CD8-positive, alpha-beta memory T cell (primary cell): ENCODE data around the gene CCDC88C. TPM values are rescaled to one million over a fixed set of nuclear protein-coding genes. Genes with fewer than 3 reads are reported as not detected.
A peak's percentile ranks its signal among the peaks of the same experiment; 100 is the strongest.

ENCODE experiments used
- CTCF ChIA-PET: fragments of 350-600 bp; sonication (Branson Sonifier 250); formaldehyde crosslinking; loops from one replicate; lab custom pipeline; 2021; ENCODE audit warnings: antibody characterized with exemption; lab: Charles Lee
- POLR2A ChIA-PET: fragments of 350-600 bp; sonication (Branson Sonifier 250); formaldehyde crosslinking; loops from one replicate; lab custom pipeline; 2021; ENCODE audit warnings: antibody characterized with exemption; lab: Charles Lee
- DNase-seq, 5 donors: peaks; one replicate each; pipeline versions ENCODE4 v3.0.0 to v3.0.0-alpha.2; 2020 to 2022; ENCODE audit warnings: mixed read lengths in 1 of 5
- H3K27ac ChIP-seq: one replicate; pipeline ENCODE4 v1.7.0; 2013; ENCODE audit warnings: low read depth, mild to moderate bottlenecking, low read length, moderate library complexity
- H3K27me3 ChIP-seq: 2 replicates; pipeline ENCODE4 v1.7.0; 2013; ENCODE audit warnings: low read length, mild to moderate bottlenecking; ENCODE audit not compliant: insufficient read depth, poor library complexity, severe bottlenecking
- H3K36me3 ChIP-seq: 2 replicates; pipeline ENCODE4 v1.7.0; 2013; ENCODE audit warnings: mild to moderate bottlenecking, low read length, moderate library complexity; ENCODE audit not compliant: insufficient read depth
- H3K4me1 ChIP-seq: 2 replicates; pipeline ENCODE4 v1.7.0; 2013; ENCODE audit warnings: mild to moderate bottlenecking, low read length, moderate library complexity; ENCODE audit not compliant: insufficient read depth
- H3K4me3 ChIP-seq: 2 replicates; pipeline ENCODE4 v1.7.0; 2013; ENCODE audit warnings: mild to moderate bottlenecking, low read length
- H3K9me3 ChIP-seq: 2 replicates; pipeline ENCODE4 v1.7.0; 2013; ENCODE audit warnings: mild to moderate bottlenecking, low read length
- H3K27ac Mint-ChIP-seq, 8 donors: one replicate each; pipeline ENCODE4 v1.8.0; 2020 to 2021; ENCODE audit warnings: mixed read lengths in 8 of 8, mild to moderate bottlenecking in 6 of 8, inconsistent platforms in 3 of 8, moderate library complexity in 3 of 8
- H3K27me3 Mint-ChIP-seq, 2 donors: one replicate each; pipeline ENCODE4 v1.8.0; 2020 to 2021; ENCODE audit warnings: mixed read lengths in 2 of 2, mild to moderate bottlenecking in 1 of 2, moderate library complexity in 1 of 2
- H3K36me3 Mint-ChIP-seq, 3 donors: one replicate each; pipeline ENCODE4 v1.8.0; 2020 to 2021; ENCODE audit warnings: mixed read lengths in 3 of 3, inconsistent platforms in 1 of 3, mild to moderate bottlenecking in 1 of 3
- H3K4me1 Mint-ChIP-seq, 3 donors: one replicate each; pipeline ENCODE4 v1.8.0; 2020 to 2021; ENCODE audit warnings: mixed read lengths in 3 of 3, inconsistent platforms in 1 of 3, mild to moderate bottlenecking in 1 of 3
- H3K4me3 Mint-ChIP-seq, 7 donors: one replicate each; pipeline ENCODE4 v1.8.0; 2020 to 2021; ENCODE audit warnings: mixed read lengths in 7 of 7, mild to moderate bottlenecking in 6 of 7, moderate library complexity in 4 of 7, inconsistent platforms in 2 of 7
- H3K9me3 Mint-ChIP-seq, 5 donors: one replicate each; pipeline ENCODE4 v1.8.0; 2020 to 2022; ENCODE audit warnings: mixed read lengths in 5 of 5, mild to moderate bottlenecking in 3 of 5, moderate library complexity in 2 of 5, inconsistent platforms in 1 of 5
- polyA plus RNA-seq: library from polyadenylated mRNA; unstranded; fragments of 300-500 nt; fragmentation: Illumina TruSeq; gene quantifications from one replicate; pipeline ENCODE4 v1.2.3, GENCODE V29; 2021
- total RNA-seq, 2 experiments: library from RNA; stranded (reverse); gene quantifications; one replicate each; pipeline ENCODE4 v1.2.3, GENCODE V29; 2021

Gene CCDC88C
- total and polyA plus RNA-seq, 3 experiments from 2014 or later = 42.3 to 74.1 (median 71.7) TPM

GRCh38 chr14:91283666-91284065 is 134.0 kb downstream of the CCDC88C start:
- ChIA-PET CTCF (interaction anchor here (10.1 kb wide), 1 partner anchor 108 kb away, joined by 199 read pairs; no protein-coding TSS in a partner anchor), POLR2A (no interaction called here)
- no peaks in the 10 kb centered on the region for H3K9me3 ChIP-seq
- no peak for DNase-seq
- H3K4me3 ChIP-seq = no peak overlapping the region
- H3K27me3 ChIP-seq = no peaks in the 10 kb centered on the region
- Mint-ChIP-seq H3K27me3 (peaks cover 0 to 2% of the 10 kb centered on the region in 2 donors), H3K4me1 (peaks cover 8 to 12% (median 11%) of the 10 kb centered on the region in 3 donors), H3K36me3 (peaks cover 26 to 95% (median 28%) of the 10 kb centered on the region in 3 donors), H3K27ac (peak overlapping the region in 4 of 8 donors; percentile 42 to 88 (median 63)), H3K4me3 (no peak overlapping the region), H3K9me3 (no peaks in the 10 kb centered on the region)
- H3K27ac ChIP-seq = no peak overlapping the region
- H3K36me3 ChIP-seq = peaks cover 93% of the 10 kb centered on the region
- no peaks in the 10 kb centered on the region for H3K4me1 ChIP-seq

DNA sequence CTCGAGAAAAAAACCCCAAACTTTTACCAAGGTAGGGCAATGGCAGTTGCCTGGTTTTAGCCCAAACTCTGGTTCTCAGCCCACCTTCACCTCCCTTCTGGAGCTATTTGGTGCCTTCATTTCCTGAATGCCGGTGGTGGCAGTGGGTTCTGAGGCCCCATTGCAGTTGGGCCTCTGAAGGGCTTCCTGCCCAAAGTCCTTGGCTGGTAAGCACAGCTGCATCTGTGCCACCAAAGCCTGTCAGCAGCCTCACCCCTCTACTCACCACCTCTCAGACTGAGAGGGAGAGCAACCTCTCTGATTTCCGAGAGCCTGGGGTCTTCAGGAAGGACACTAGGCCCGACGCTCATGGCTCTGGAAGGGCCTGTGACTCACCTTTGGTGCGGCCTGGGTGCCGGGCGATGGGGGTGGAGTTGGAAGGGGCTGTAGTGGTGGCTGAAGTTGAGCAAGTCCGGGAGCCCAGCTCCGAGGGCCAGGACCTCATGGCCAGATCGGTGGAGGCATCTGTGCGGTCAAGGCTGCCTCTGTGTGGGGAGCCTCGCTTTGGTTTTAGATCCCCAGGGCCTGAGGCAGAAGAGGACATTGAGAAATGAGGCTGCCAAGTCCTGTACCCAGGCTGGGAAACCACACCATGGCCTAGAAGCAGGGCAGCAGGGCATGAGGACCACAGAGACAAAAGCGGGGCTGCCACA is 134.5 kb downstream of the CCDC88C start:
- H3K27me3 ChIP-seq = no peaks in the 10 kb centered on the region
- no peaks in the 10 kb centered on the region for H3K4me1 ChIP-seq
- CTCF ChIA-PET = interaction anchor here (1.0 to 10.1 kb wide), 2 partner anchors 107 to 381 kb away, joined by 3 to 199 read pairs; no protein-coding TSS in a partner anchor
- no peak overlapping the region for H3K4me3 Mint-ChIP-seq
- H3K36me3 ChIP-seq = peaks cover 97% of the 10 kb centered on the region
- H3K27ac Mint-ChIP-seq = peak overlapping the region in 4 of 8 donors; percentile 79 to 88 (median 84)
- POLR2A ChIA-PET = no interaction called here
- H3K4me1 Mint-ChIP-seq = peaks cover 8 to 12% (median 11%) of the 10 kb centered on the region in 3 donors
- peaks cover 0 to 2% of the 10 kb centered on the region in 2 donors for H3K27me3 Mint-ChIP-seq
- H3K4me3 ChIP-seq = no peak overlapping the region
- no peak for DNase-seq
- H3K36me3 Mint-ChIP-seq = peaks cover 23 to 96% (median 24%) of the 10 kb centered on the region in 3 donors
- no peaks in the 10 kb centered on the region for H3K9me3 Mint-ChIP-seq
- H3K9me3 ChIP-seq = no peaks in the 10 kb centered on the region
- H3K27ac ChIP-seq = no peak overlapping the region

DNA sequence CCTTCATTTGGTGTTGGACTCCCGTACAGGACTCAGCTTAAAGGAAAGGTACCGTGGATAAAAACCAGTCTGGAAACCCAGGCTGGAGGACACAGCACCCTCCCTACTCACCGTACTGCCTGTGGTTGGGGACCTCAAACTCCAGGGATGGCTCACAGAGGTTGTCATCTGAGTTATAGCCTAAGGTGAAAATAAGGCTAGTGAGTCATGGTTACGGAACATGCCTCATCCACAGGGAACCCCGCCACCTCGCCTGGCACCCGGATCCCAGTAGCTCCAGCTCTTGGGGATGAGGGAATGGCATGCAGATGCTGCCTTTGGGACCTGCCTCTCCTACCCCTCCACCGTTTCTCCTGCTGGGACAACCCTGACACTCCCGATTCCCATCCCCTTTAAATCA is 136.3 kb downstream of the CCDC88C start:
- Histone ChIP-seq H3K4me3 (no peak overlapping the region), H3K4me1 (no peaks in the 10 kb centered on the region), H3K27ac (no peak overlapping the region), H3K36me3 (peaks cover 99% of the 10 kb centered on the region), H3K9me3 (no peaks in the 10 kb centered on the region), H3K27me3 (no peaks in the 10 kb centered on the region)
- peak overlapping the region in 4 of 8 donors; percentile 6 to 76 (median 66) for H3K27ac Mint-ChIP-seq
- peaks cover 0 to 2% of the 10 kb centered on the region in 2 donors for H3K27me3 Mint-ChIP-seq
- no peak for DNase-seq
- H3K9me3 Mint-ChIP-seq = no peaks in the 10 kb centered on the region
- H3K4me3 Mint-ChIP-seq = no peak overlapping the region
- ChIA-PET POLR2A (interaction anchor here (1.0 kb wide), 1 partner anchor 17 kb away, joined by 6 read pairs; no protein-coding TSS in a partner anchor), CTCF (interaction anchor here (0.6 to 6.6 kb wide), 3 partner anchors 104 to 146 kb away, joined by 3 to 43 read pairs (median 3); no protein-coding TSS in a partner anchor)
- peaks cover 20 to 97% (median 25%) of the 10 kb centered on the region in 3 donors for H3K36me3 Mint-ChIP-seq
- peaks cover 2 to 9% (median 5%) of the 10 kb centered on the region in 3 donors for H3K4me1 Mint-ChIP-seq

- peaks cover 0 to 1% (median 0%) of the 10 kb centered on the region in 3 donors for H3K4me1 Mint-ChIP-seq
- ChIA-PET CTCF (interaction anchor here (0.9 to 6.6 kb wide), 3 partner anchors 8 to 107 kb away, joined by 3 to 43 read pairs (median 9); no protein-coding TSS in a partner anchor), POLR2A (interaction anchor here (1.0 kb wide), 1 partner anchor 37 kb away, joined by 3 read pairs; no protein-coding TSS in a partner anchor)
- H3K27ac Mint-ChIP-seq = peak overlapping the region in 2 of 8 donors; percentile 36 to 45
- peaks cover 9 to 94% (median 19%) of the 10 kb centered on the region in 3 donors for H3K36me3 Mint-ChIP-seq
- no peaks in the 10 kb centered on the region for H3K9me3 Mint-ChIP-seq
- Histone ChIP-seq H3K4me3 (no peak overlapping the region), H3K27me3 (no peaks in the 10 kb centered on the region), H3K4me1 (no peaks in the 10 kb centered on the region), H3K27ac (no peak overlapping the region), H3K36me3 (peaks cover 91% of the 10 kb centered on the region), H3K9me3 (no peaks in the 10 kb centered on the region)
- H3K27me3 Mint-ChIP-seq = peaks cover 0 to 2% of the 10 kb centered on the region in 2 donors
- DNase-seq = no peak
- peak overlapping the region in 1 of 7 donors; percentile 19 for H3K4me3 Mint-ChIP-seq
Measured at GRCh38 chr14:91280129-91280528, 137.5 kb downstream of the CCDC88C start.

- H3K4me1 ChIP-seq = no peaks in the 10 kb centered on the region
- no peak overlapping the region for H3K4me3 ChIP-seq
- no peaks in the 10 kb centered on the region for H3K9me3 Mint-ChIP-seq
- H3K9me3 ChIP-seq = no peaks in the 10 kb centered on the region
- ChIA-PET POLR2A (interaction anchor here (0.8 kb wide), 1 partner anchor 8 kb away, joined by 3 read pairs; no protein-coding TSS in a partner anchor), CTCF (interaction anchor here (0.8 to 6.6 kb wide), 6 partner anchors 8 to 106 kb away, joined by 3 to 43 read pairs (median 8); no protein-coding TSS in a partner anchor)
- DNase-seq = no peak
- H3K27ac ChIP-seq = no peak overlapping the region
- no peak overlapping the region for H3K4me3 Mint-ChIP-seq
- no peaks in the 10 kb centered on the region for H3K27me3 ChIP-seq
- peaks cover 0 to under 1% of the 10 kb centered on the region in 2 donors for H3K27me3 Mint-ChIP-seq
- peaks cover 9 to 94% (median 17%) of the 10 kb centered on the region in 3 donors for H3K36me3 Mint-ChIP-seq
- peaks cover 91% of the 10 kb centered on the region for H3K36me3 ChIP-seq
- H3K27ac Mint-ChIP-seq = peak overlapping the region in 3 of 8 donors; percentile 17 to 45 (median 36)
- H3K4me1 Mint-ChIP-seq = peaks cover 0 to 4% (median 0%) of the 10 kb centered on the region in 3 donors
Measured at GRCh38 chr14:91279354-91279753, 138.3 kb downstream of the CCDC88C start.

- DNase-seq = no peak
- no peak overlapping the region for H3K4me3 Mint-ChIP-seq
- CTCF ChIA-PET = interaction anchor here (1.3 to 6.6 kb wide), 5 partner anchors 9 to 105 kb away, joined by 5 to 43 read pairs (median 9); no protein-coding TSS in a partner anchor
- Histone ChIP-seq H3K27me3 (no peaks in the 10 kb centered on the region), H3K27ac (no peak overlapping the region), H3K9me3 (no peaks in the 10 kb centered on the region), H3K4me1 (no peaks in the 10 kb centered on the region), H3K36me3 (peaks cover 92% of the 10 kb centered on the region), H3K4me3 (no peak overlapping the region)
- no peaks in the 10 kb centered on the region for H3K27me3 Mint-ChIP-seq
- H3K36me3 Mint-ChIP-seq = peaks cover 9 to 94% (median 15%) of the 10 kb centered on the region in 3 donors
- no peaks in the 10 kb centered on the region for H3K9me3 Mint-ChIP-seq
- H3K27ac Mint-ChIP-seq = peak overlapping the region in 5 of 8 donors; percentile 22 to 69 (median 68)
- POLR2A ChIA-PET = interaction anchor here (0.6 to 0.8 kb wide), 2 partner anchors 72 to 101 kb away, joined by 3 read pairs; no protein-coding TSS in a partner anchor
- H3K4me1 Mint-ChIP-seq = peaks cover 0 to 4% (median 1%) of the 10 kb centered on the region in 3 donors
Measured at GRCh38 chr14:91278383-91278715, 139.3 kb downstream of the CCDC88C start.

DNA sequence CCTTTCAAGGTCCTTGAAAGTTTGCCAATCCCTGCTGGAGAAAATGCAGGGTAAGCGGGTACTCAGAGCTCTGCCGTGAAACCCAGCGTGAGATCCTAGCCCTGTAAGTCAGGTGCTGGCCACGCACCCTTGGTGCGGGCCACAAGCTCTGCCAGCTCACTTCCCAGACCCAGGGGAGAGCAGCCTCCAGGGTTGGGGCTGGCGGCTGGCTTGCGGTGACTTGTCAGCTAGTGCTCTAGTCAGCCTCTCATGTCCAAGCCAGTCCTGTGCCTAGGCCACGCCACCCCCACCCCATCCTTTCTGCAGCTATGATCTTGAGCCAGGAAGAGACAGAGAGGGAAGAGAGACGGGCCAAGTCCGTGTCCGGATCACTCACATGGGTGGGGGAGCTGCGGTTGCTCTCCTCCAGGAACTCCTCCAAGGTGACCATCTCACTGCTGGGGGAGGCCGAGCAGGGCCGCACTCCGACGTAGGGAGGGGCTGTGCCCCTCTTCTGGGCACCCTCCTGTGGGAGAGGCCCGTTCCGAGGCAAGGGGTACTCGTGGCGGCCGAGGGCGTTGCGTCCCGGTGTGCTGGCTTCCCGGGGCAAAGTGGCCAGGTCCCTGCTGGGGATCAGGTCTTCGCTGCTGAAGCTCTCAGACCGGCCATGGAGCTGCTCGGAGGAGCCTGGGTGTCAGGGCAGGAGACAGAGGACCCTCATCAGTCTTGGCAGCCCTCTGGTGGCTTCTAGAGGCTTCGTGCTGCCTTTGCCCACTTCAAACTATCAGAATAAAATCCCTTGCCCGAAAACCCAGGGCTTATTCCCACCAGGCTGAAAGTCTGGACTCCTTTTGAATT is 139.9 kb downstream of the CCDC88C start:
- H3K27ac Mint-ChIP-seq = peak overlapping the region in 3 of 8 donors; percentile 50 to 86 (median 68)
- Histone ChIP-seq H3K27ac (no peak overlapping the region), H3K9me3 (no peaks in the 10 kb centered on the region), H3K27me3 (no peaks in the 10 kb centered on the region), H3K36me3 (peaks cover 88% of the 10 kb centered on the region), H3K4me1 (no peaks in the 10 kb centered on the region), H3K4me3 (no peak overlapping the region)
- H3K4me3 Mint-ChIP-seq = no peak overlapping the region
- peaks cover 7 to 92% (median 13%) of the 10 kb centered on the region in 3 donors for H3K36me3 Mint-ChIP-seq
- ChIA-PET POLR2A (interaction anchor here (0.6 to 0.8 kb wide), 2 partner anchors 72 to 101 kb away, joined by 3 read pairs; no protein-coding TSS in a partner anchor), CTCF (interaction anchor here (1.2 to 6.6 kb wide), 8 partner anchors 9 to 104 kb away, joined by 3 to 43 read pairs (median 6); no protein-coding TSS in a partner anchor)
- H3K4me1 Mint-ChIP-seq = peaks cover 0 to 4% (median 1%) of the 10 kb centered on the region in 3 donors
- no peak for DNase-seq
- H3K9me3 Mint-ChIP-seq = no peaks in the 10 kb centered on the region
- H3K27me3 Mint-ChIP-seq = peaks cover 0 to under 1% of the 10 kb centered on the region in 2 donors
